Pulmonary artery endothelial cell (primary cell): ENCODE results near the gene WDR70. TPM values are rescaled to one million over a fixed set of nuclear protein-coding genes. Genes with fewer than 3 reads are reported as not detected.
"Not testable (repeated sequence)": the region's sequence is repeated elsewhere in the genome, so short reads cannot be mapped to it uniquely, and the experiment has no call there.

ENCODE experiments used
- DNase-seq: peaks from one replicate; pipeline ENCODE4 v3.0.0-alpha.2; 2011; ENCODE audit warnings: low read depth, low spot score
- total RNA-seq: library from RNA; depleted of rRNA; stranded (reverse); fragments of >200 nt; gene quantifications from 2 replicates; pipeline ENCODE4 v1.2.3, GENCODE V29; 2014

The WDR70 gene
- total RNA-seq, 1 donor from 2014 or later, result 35.9 TPM

GRCh38 chr5:37511646-37512045, 132.5 kb downstream of the WDR70 start:
- no peak for DNase-seq

- DNase-seq, result no peak
Measured at GRCh38 chr5:37514946-37515345, 135.8 kb downstream of the WDR70 start.

GRCh38 chr5:37517686-37518085, 138.6 kb downstream of the WDR70 start:
- DNase-seq, result no peak

GRCh38 chr5:37518356-37518755, 139.2 kb downstream of the WDR70 start:
- not testable (repeated sequence) for DNase-seq

- DNase-seq, result no peak
Measured at GRCh38 chr5:37519304-37519703, 140.2 kb downstream of the WDR70 start.

GRCh38 chr5:37519807-37520206, 140.7 kb downstream of the WDR70 start:
- no peak for DNase-seq

GRCh38 chr5:37520811-37521210, 141.7 kb downstream of the WDR70 start:
- DNase-seq, result no peak

- no peak for DNase-seq
Measured at GRCh38 chr5:37532976-37533740, 154.0 kb downstream of the WDR70 start.

GRCh38 chr5:37533851-37534250, 154.7 kb downstream of the WDR70 start:
- DNase-seq, result no peak

GRCh38 chr5:37539459-37539858, 160.3 kb downstream of the WDR70 start:
- no peak for DNase-seq

- DNase-seq, result no peak
Measured at GRCh38 chr5:37543216-37543615, 164.1 kb downstream of the WDR70 start.

- DNase-seq, result no peak
Measured at GRCh38 chr5:37549411-37549810, 170.3 kb downstream of the WDR70 start.

- DNase-seq, result no peak
Measured at GRCh38 chr5:37552161-37552560, 173.0 kb downstream of the WDR70 start.

- DNase-seq, result peak; percentile 98
Measured at GRCh38 chr5:37552770-37553719, 173.9 kb downstream of the WDR70 start.

- DNase-seq, result peak; percentile 55
Measured at GRCh38 chr5:37553720-37554404, 174.7 kb downstream of the WDR70 start.

- DNase-seq, result no peak
Measured at GRCh38 chr5:37554405-37554739, 175.3 kb downstream of the WDR70 start.

- no peak for DNase-seq
Measured at GRCh38 chr5:37554938-37555337, 175.8 kb downstream of the WDR70 start.

- no peak for DNase-seq
Measured at GRCh38 chr5:37557734-37558293, 178.7 kb downstream of the WDR70 start.

- DNase-seq, result no peak
Measured at GRCh38 chr5:37565062-37565670, 186.0 kb downstream of the WDR70 start.

- DNase-seq, result no peak
Measured at GRCh38 chr5:37567566-37567965, 188.4 kb downstream of the WDR70 start.
